Panc1 (cell line): ENCODE measurements around the gene OSBP2. TPM values are rescaled to one million over a fixed set of nuclear protein-coding genes. Genes with fewer than 3 reads are reported as not detected.

Experiments
- ATAC-seq: fragments of 200-7000 bp; cut with Tn5 transposase; 2 replicates; pipeline ENCODE4 v1.9.1; 2020; ENCODE audit warnings: mild to moderate bottlenecking, moderate library complexity
- BruUV-seq: library from RNA; stranded (reverse); fragments of 400-500 nt; replicated peaks from 2 replicates; lab custom pipeline; 2021; lab: Mats Ljungman, UMichigan
- CTCF ChIA-PET: fragments of 300-600 bp; sonication (Branson Sonifier 250); formaldehyde crosslinking; loops from one replicate; lab custom pipeline; 2022; ENCODE audit warnings: antibody characterized with exemption; lab: Charles Lee
- POLR2A ChIA-PET: fragments of 300-600 bp; sonication (Branson Sonifier 250); formaldehyde crosslinking; loops from one replicate; lab custom pipeline; 2022; ENCODE audit warnings: antibody characterized with exemption; lab: Charles Lee
- DNase-seq: peaks from one replicate; pipeline ENCODE4 v3.0.0-alpha.2; 2010; ENCODE audit warnings: low read depth, low spot score
- H3K27ac ChIP-seq: 2 replicates; pipeline ENCODE4 v1.5.1; 2011; ENCODE audit warnings: mild to moderate bottlenecking, low read length, inconsistent platforms
- H3K27me3 ChIP-seq: fragments of 200-500 bp; sonication (Bioruptor generic); 2 replicates; pipeline ENCODE4 v1.6.0; 2014; ENCODE audit warnings: low read length, inconsistent platforms; ENCODE audit not compliant: control insufficient read depth, insufficient read depth
- H3K36me3 ChIP-seq: fragments of 200-500 bp; sonication (Bioruptor generic); 2 replicates; pipeline ENCODE4 v1.5.1; 2014; ENCODE audit warnings: inconsistent platforms, mild to moderate bottlenecking, low read length, moderate library complexity; ENCODE audit not compliant: control insufficient read depth, insufficient read depth
- H3K4me1 ChIP-seq: 2 replicates; pipeline ENCODE4 v1.5.1; 2011; ENCODE audit warnings: inconsistent platforms, mild to moderate bottlenecking, low read length, moderate library complexity; ENCODE audit not compliant: control insufficient read depth, insufficient read depth
- H3K4me3 ChIP-seq, 2 experiments: 2 replicates each; pipeline ENCODE4 v1.5.1; 2011 to 2012; ENCODE audit warnings: low read depth in 2 of 2, low read length in 2 of 2, mild to moderate bottlenecking in 2 of 2, inconsistent platforms in 1 of 2, moderate library complexity in 1 of 2
- H3K9me3 ChIP-seq: fragments of 200-500 bp; sonication (Bioruptor generic); 2 replicates; pipeline ENCODE4 v1.5.1; 2014; ENCODE audit warnings: low read depth, mild to moderate bottlenecking, inconsistent platforms, low read length, moderate library complexity; ENCODE audit not compliant: control insufficient read depth, insufficient read depth
- POLR2AphosphoS5 ChIP-seq: IDR thresholded peaks from 2 replicates; pipeline ENCODE4 v1.6.1; 2012; ENCODE audit warnings: mild to moderate bottlenecking, low read depth, low read length, moderate library complexity
- SIN3A ChIP-seq: IDR thresholded peaks from 2 replicates; pipeline ENCODE4 v1.6.1; 2012; ENCODE audit warnings: low read depth, mild to moderate bottlenecking, low read length, moderate library complexity, borderline replicate concordance; ENCODE audit not compliant: insufficient read depth
- TCF7L2 ChIP-seq: IDR thresholded peaks from 2 replicates; pipeline ENCODE4 v1.6.1; 2011; ENCODE audit warnings: mild to moderate bottlenecking, low read depth, low read length, inconsistent platforms
- in situ Hi-C: cut with HindIII; loops from 2 replicates; pipeline ENCODE4 v1.10.0; 2016; ENCODE audit warnings: low sequenced_read_pairs, low pct_unique_long_range_greater_than_20kb
- intact Hi-C: fragments of 100-400 bp; cut with micrococcal nuclease; formaldehyde crosslinking; loops from one replicate; pipeline ENCODE4 v1.10.0; 2022; ENCODE audit not compliant: unreplicated experiment
- total RNA-seq: library from RNA; stranded (reverse); gene quantifications from one replicate; pipeline ENCODE4 v1.2.1, GENCODE V29; 2021; ENCODE audit not compliant: unreplicated experiment
- TF ChIP-seq, protein P1 (sequence below): fragments of 450-650 bp; IDR thresholded peaks from 2 replicates; pipeline ENCODE4 v1.5.1; 2017; ENCODE audit warnings: mild to moderate bottlenecking
- TF ChIP-seq, protein P2 (sequence below), 2 experiments: IDR thresholded peaks; 2 replicates each; pipeline ENCODE4 v1.6.1; 2011 to 2012; ENCODE audit warnings: low read depth in 2 of 2, control low read depth in 1 of 2, low read length in 1 of 2, mild to moderate bottlenecking in 1 of 2, moderate library complexity in 1 of 2; ENCODE audit not compliant: insufficient read depth in 1 of 2

The OSBP2 gene
- total RNA-seq, 1 experiment from 2014 or later, result 4.7 TPM

DNA sequence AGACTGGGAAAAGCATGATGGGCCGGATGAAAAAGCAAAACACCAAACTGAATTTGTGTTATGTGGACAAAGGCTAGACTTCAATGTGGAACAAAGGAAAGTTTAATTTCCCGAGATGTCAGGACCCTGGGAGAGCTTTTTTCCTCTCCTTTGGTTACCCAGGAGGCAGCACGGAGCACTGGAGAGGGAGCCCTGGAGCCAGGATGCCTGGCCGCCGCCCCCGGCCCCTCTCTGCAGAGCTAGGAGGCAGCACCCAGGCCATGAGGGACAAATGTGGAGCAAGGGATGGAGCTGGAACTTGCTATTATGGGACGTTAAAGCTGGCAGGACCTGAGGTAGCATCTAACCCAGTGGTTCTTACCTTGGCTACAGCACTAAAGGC, 165.0 kb downstream of the OSBP2 start:
- Histone ChIP-seq H3K36me3 (no peaks in the 10 kb centered on the region), H3K27ac (no peak overlapping the region), H3K4me1 (no peaks in the 10 kb centered on the region), H3K9me3 (no peaks in the 10 kb centered on the region), H3K4me3 (no peak overlapping the region), H3K27me3 (no peaks in the 10 kb centered on the region)
- ATAC-seq (no peak), DNase-seq (no peak)
- BruUV-seq, result no TSS peak
- TF ChIP-seq TCF7L2 (no peak), SIN3A (no peak), POLR2AphosphoS5 (no peak)
- TF ChIP-seq, protein P1, sequence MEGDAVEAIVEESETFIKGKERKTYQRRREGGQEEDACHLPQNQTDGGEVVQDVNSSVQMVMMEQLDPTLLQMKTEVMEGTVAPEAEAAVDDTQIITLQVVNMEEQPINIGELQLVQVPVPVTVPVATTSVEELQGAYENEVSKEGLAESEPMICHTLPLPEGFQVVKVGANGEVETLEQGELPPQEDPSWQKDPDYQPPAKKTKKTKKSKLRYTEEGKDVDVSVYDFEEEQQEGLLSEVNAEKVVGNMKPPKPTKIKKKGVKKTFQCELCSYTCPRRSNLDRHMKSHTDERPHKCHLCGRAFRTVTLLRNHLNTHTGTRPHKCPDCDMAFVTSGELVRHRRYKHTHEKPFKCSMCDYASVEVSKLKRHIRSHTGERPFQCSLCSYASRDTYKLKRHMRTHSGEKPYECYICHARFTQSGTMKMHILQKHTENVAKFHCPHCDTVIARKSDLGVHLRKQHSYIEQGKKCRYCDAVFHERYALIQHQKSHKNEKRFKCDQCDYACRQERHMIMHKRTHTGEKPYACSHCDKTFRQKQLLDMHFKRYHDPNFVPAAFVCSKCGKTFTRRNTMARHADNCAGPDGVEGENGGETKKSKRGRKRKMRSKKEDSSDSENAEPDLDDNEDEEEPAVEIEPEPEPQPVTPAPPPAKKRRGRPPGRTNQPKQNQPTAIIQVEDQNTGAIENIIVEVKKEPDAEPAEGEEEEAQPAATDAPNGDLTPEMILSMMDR, result no peak
- TF ChIP-seq, protein P2, sequence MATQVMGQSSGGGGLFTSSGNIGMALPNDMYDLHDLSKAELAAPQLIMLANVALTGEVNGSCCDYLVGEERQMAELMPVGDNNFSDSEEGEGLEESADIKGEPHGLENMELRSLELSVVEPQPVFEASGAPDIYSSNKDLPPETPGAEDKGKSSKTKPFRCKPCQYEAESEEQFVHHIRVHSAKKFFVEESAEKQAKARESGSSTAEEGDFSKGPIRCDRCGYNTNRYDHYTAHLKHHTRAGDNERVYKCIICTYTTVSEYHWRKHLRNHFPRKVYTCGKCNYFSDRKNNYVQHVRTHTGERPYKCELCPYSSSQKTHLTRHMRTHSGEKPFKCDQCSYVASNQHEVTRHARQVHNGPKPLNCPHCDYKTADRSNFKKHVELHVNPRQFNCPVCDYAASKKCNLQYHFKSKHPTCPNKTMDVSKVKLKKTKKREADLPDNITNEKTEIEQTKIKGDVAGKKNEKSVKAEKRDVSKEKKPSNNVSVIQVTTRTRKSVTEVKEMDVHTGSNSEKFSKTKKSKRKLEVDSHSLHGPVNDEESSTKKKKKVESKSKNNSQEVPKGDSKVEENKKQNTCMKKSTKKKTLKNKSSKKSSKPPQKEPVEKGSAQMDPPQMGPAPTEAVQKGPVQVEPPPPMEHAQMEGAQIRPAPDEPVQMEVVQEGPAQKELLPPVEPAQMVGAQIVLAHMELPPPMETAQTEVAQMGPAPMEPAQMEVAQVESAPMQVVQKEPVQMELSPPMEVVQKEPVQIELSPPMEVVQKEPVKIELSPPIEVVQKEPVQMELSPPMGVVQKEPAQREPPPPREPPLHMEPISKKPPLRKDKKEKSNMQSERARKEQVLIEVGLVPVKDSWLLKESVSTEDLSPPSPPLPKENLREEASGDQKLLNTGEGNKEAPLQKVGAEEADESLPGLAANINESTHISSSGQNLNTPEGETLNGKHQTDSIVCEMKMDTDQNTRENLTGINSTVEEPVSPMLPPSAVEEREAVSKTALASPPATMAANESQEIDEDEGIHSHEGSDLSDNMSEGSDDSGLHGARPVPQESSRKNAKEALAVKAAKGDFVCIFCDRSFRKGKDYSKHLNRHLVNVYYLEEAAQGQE (IDR thresholded peaks at IDR 0.05; ENCODE audit: insufficient read depth in 1 of 2, low read depth in 2 of 2, low read length in 1 of 2), result no peak
- POLR2A ChIA-PET, result no interaction called here
- intact Hi-C loops (no loop called here), in situ Hi-C loops (no loop called here)
- CTCF ChIA-PET, result no interaction called here

DNA sequence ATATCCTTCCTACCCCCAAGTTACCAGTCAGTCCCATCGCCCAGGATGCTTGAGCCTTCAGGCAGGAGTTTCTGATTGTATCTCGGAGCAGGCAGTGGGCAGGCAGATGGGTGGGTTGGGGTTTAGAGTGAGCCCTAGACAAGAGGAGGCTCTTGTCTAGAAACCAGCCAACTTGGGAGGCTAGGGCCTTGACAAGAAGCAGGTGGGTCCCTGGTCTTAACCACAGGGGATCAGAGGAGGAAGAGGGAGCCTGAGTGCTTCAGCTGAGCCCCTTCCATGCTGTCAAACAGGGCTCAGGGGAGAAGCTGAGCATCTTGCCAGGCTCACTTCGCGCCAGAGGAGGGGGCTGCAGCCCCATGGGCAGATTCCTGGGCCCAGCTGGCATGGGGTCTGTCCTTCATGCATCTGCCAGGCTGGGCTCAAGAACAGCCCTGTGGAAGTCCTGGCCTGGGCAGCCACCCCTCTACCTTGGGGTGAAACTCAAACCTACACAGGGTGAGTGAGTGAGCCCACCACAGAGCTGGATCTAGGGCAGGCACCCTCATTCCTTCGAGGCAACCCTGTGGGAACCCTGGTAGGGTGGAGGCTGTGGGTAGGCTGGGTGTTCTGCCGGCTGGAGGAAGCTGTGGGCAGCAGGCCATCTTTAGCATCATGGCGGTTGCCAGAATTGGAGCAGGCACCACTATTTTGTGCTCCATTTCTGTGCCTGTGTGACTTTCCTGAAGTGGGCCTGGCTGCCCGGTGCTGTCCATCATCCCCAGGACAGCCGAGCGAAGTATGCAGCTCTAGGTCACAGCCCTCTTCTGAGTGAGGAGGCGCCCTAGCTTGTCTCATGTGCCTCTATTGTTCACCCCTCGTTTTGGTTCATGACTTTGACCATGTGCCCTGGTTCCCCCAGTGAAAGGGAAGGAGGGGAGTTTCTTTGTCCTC, 165.8 kb downstream of the OSBP2 start:
- CTCF ChIA-PET, result no interaction called here
- Histone ChIP-seq H3K4me3 (no peak overlapping the region), H3K9me3 (no peaks in the 10 kb centered on the region), H3K27ac (no peak overlapping the region), H3K27me3 (no peaks in the 10 kb centered on the region), H3K4me1 (no peaks in the 10 kb centered on the region), H3K36me3 (no peaks in the 10 kb centered on the region)
- DNase-seq (no peak), ATAC-seq (no peak)
- no TSS peak for BruUV-seq
- in situ Hi-C loops, result no loop called here
- intact Hi-C loops, result no loop called here
- POLR2A ChIA-PET, result no interaction called here
- no peak for TF ChIP-seq POLR2AphosphoS5
- TF ChIP-seq, protein P1, result no peak
- TF ChIP-seq, protein P2 (IDR thresholded peaks at IDR 0.05; ENCODE audit: insufficient read depth in 1 of 2, low read depth in 2 of 2, low read length in 1 of 2), result no peak
- TF ChIP-seq TCF7L2, result no peak
- no peak for TF ChIP-seq SIN3A
